ENCODE measurements around the gene C1QL1.
A peak's percentile ranks its signal among the peaks of the same experiment; 100 is the strongest.

C1QL1 gene

GRCh38 chr17:45008216-45008615 lies 40.1 kb upstream of the C1QL1 start:
- TF ChIP-seq CTCF (IDR thresholded peaks at IDR 0.05; ENCODE audit: insufficient read depth, missing control alignments): no peak
- DNase-seq (ENCODE audit: insufficient read length, low spot score) (no peak), FAIRE-seq (no peak)

GRCh38 chr17:45006927-45007461 lies 38.9 kb upstream of the C1QL1 start:
- FAIRE-seq (no peak), DNase-seq (ENCODE audit: insufficient read length, low spot score) (peak; percentile 87)
- TF ChIP-seq CTCF (IDR thresholded peaks at IDR 0.05; ENCODE audit: insufficient read depth, missing control alignments): peak; percentile 36

DNA sequence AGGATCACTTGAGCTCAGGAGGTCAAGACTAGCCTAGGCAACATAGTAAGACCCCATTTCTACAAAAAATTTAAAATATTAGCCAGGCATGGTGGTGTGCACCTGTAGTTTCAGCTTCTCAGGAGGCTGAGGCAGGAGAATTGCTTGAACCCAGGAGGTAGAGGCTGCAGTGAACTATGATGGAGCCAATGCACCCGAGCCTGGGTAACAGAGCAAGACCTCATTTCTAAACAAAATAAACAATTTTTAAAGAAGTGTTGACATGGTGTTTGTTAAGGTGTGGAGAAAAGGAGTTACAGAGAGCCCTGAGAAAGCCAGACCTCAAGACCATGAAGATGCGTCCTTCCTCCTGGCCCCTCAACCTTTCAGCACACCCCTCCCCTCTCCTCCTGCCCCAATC lies 37.6 kb upstream of the C1QL1 start:
- no peak for FAIRE-seq
- no peak for TF ChIP-seq CTCF (IDR thresholded peaks at IDR 0.05; ENCODE audit: insufficient read depth, missing control alignments)
- no peak for DNase-seq (ENCODE audit: insufficient read length, low spot score)

GRCh38 chr17:45004388-45004787 lies 36.3 kb upstream of the C1QL1 start:
- DNase-seq (ENCODE audit: insufficient read length, low spot score) (no peak), FAIRE-seq (no peak)
- TF ChIP-seq CTCF (IDR thresholded peaks at IDR 0.05; ENCODE audit: insufficient read depth, missing control alignments): no peak

DNA sequence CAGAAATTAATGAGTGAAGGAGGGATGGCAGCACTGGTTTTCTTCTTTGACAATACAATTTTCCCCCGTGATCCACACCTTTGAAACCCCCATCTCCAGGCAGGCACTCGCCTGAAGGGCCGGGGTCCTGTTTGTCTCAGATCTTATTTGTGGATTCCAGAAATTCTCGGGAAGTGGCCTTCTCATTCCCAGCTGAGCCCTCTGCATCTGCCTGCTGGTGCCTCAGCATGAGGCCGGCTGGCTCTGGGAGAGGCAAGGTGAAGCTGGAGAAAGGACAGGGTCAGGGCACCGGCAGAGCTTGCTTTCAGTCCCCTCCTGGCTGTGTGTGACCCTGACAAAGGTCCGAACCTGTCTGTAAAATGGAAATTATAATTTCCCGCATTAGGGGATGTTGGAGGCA lies 35.8 kb upstream of the C1QL1 start:
- no peak for FAIRE-seq
- TF ChIP-seq CTCF (IDR thresholded peaks at IDR 0.05; ENCODE audit: insufficient read depth, missing control alignments): no peak
- DNase-seq (ENCODE audit: insufficient read length, low spot score): no peak

GRCh38 chr17:45001310-45001709 lies 33.2 kb upstream of the C1QL1 start:
- no peak for TF ChIP-seq CTCF (IDR thresholded peaks at IDR 0.05; ENCODE audit: insufficient read depth, missing control alignments)
- DNase-seq (ENCODE audit: insufficient read length, low spot score): no peak
- FAIRE-seq: no peak

DNA sequence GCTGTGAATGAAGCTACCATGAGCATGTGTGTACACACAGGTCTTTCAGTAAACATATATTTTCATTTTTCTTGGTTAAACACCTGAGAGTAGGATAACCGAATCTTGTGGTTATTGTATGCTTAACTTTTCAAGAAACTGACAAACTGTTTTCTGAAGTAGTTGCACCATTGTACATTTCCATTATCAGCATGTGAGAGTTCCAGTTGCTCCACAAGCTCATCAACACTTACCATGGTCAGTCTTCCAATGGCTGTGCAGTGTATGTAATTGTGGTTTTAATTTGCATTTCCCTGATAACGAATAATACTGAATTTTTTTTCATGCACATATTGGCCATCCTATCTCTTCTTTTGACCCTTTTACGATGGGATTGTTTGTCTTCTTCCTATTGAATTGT lies 31.3 kb upstream of the C1QL1 start:
- no peak for DNase-seq (ENCODE audit: insufficient read length, low spot score)
- no peak for TF ChIP-seq CTCF (IDR thresholded peaks at IDR 0.05; ENCODE audit: insufficient read depth, missing control alignments)
- FAIRE-seq: no peak

Measured in D721Med (cell line).